WTC11 (cell line): ENCODE measurements around the gene GGACT.

Experiments
- NFYB ChIP-seq: sonication (generic); formaldehyde crosslinking; conservative IDR thresholded peaks from 2 replicates; pipeline ENCODE4 v1.8.0; 2022; ENCODE audit warnings: low read depth, missing genetic modification reagents
- TF ChIP-seq, protein P1 (sequence below): fragments of 200-600 bp; IDR thresholded peaks from 2 replicates; pipeline ENCODE4 v1.8.0; 2022; ENCODE audit warnings: antibody characterized with exemption
- TF ChIP-seq, protein P2 (sequence below): sonication (generic); formaldehyde crosslinking; IDR thresholded peaks from 2 replicates; pipeline ENCODE4 v1.8.1; 2022; ENCODE audit warnings: mild to moderate bottlenecking, moderate library complexity, missing genetic modification reagents
- TF ChIP-seq, protein P3 (sequence below): sonication (generic); formaldehyde crosslinking; IDR thresholded peaks from 2 replicates; pipeline ENCODE4 v1.8.0; 2022; ENCODE audit warnings: mild to moderate bottlenecking, missing genetic modification reagents

GRCh38 chr13:100530671-100531213 is 57.8 kb downstream of the GGACT start:
- TF ChIP-seq, protein P1, sequence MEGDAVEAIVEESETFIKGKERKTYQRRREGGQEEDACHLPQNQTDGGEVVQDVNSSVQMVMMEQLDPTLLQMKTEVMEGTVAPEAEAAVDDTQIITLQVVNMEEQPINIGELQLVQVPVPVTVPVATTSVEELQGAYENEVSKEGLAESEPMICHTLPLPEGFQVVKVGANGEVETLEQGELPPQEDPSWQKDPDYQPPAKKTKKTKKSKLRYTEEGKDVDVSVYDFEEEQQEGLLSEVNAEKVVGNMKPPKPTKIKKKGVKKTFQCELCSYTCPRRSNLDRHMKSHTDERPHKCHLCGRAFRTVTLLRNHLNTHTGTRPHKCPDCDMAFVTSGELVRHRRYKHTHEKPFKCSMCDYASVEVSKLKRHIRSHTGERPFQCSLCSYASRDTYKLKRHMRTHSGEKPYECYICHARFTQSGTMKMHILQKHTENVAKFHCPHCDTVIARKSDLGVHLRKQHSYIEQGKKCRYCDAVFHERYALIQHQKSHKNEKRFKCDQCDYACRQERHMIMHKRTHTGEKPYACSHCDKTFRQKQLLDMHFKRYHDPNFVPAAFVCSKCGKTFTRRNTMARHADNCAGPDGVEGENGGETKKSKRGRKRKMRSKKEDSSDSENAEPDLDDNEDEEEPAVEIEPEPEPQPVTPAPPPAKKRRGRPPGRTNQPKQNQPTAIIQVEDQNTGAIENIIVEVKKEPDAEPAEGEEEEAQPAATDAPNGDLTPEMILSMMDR: no peak
- TF ChIP-seq, protein P2, sequence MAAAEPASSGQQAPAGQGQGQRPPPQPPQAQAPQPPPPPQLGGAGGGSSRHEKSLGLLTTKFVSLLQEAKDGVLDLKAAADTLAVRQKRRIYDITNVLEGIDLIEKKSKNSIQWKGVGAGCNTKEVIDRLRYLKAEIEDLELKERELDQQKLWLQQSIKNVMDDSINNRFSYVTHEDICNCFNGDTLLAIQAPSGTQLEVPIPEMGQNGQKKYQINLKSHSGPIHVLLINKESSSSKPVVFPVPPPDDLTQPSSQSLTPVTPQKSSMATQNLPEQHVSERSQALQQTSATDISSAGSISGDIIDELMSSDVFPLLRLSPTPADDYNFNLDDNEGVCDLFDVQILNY (CRISPR knock-in tag): no peak
- TF ChIP-seq, protein P3, sequence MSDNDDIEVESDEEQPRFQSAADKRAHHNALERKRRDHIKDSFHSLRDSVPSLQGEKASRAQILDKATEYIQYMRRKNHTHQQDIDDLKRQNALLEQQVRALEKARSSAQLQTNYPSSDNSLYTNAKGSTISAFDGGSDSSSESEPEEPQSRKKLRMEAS (CRISPR knock-in tag): no peak
- no peak for TF ChIP-seq NFYB (CRISPR knock-in tag)
